Left renal pelvis (tissue), 4 donors: ENCODE results near the gene FSIP1. TPM values are rescaled to one million over a fixed set of nuclear protein-coding genes. Genes with fewer than 3 reads are reported as not detected.
A peak's percentile ranks its signal among the peaks of the same experiment; 100 is the strongest.
"Not testable (repeated sequence)": the region's sequence is repeated elsewhere in the genome, so short reads cannot be mapped to it uniquely, and the experiment has no call there.

Experiments used
- DNase-seq, 4 donors: peaks; one replicate each; pipeline ENCODE4 v3.0.0-alpha.2; 2013; ENCODE audit warnings: low read depth in 4 of 4, low spot score in 3 of 4
- polyA plus RNA-seq, 4 donors: library from polyadenylated mRNA; unstranded; fragments of 120-200 nt; gene quantifications; one replicate each; pipeline ENCODE4 v1.2.1, GENCODE V29; 2013; ENCODE audit not compliant: insufficient read length in 4 of 4

Gene FSIP1
- 1 to 10 TPM in 3 of 4 donors, under 1 TPM in 1; 0.26 to 4.0 (median 1.8) TPM for polyA plus RNA-seq

- DNase-seq: peak; percentile 91 to 92 (median 92)
These were observed at the start of gene FSIP1 for GRCh38 chr15:39782441-39783138. TSS of gene FSIP1 (minus strand) at chr15:39782841. CDS start at chr15:39776524, 6,317 bp downstream.

GRCh38 chr15:39830166-39830565, 47.5 kb upstream of the FSIP1 start:
- DNase-seq: no peak

GRCh38 chr15:39828374-39828931, 45.8 kb upstream of the FSIP1 start:
- DNase-seq: no peak

DNA sequence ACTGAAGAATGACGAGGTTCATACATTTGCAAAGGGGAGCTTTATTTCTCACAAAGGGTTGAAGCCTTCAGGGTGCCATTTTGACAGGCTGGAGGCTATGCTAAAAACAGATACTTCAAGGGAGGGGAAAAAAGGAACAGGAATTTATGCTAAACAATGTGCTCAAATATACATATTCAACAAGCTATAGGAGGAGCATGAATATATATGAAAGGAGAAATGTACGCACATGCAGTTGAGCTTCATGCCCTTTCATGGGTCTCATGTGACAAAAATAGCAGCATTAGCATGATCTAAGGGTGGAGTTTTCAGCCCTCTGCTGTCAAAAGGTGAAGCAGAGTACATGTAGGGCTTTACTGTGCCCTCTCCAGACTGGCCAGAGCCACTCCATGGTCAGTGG, 44.3 kb upstream of the FSIP1 start:
- no peak for DNase-seq

DNA sequence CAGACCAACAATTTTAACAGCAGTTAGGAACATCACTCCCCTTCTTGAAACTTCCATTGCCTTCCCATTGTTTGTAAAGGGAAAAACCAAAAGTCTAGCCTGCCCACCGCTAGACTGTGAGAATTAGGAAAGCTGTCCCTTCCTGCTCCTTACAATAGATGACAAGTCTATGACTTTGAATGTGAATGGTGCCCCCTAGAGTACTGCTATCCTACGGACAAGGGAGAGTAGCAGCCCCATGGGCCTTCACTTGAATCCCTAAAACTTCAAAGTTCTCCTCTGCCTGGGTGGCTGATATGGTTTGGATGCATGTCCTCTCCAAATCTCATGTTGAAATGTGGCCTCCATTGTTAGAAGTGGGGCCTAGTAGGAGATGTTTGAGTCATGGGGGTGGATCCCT, 41.0 kb upstream of the FSIP1 start:
- DNase-seq: no peak

DNA sequence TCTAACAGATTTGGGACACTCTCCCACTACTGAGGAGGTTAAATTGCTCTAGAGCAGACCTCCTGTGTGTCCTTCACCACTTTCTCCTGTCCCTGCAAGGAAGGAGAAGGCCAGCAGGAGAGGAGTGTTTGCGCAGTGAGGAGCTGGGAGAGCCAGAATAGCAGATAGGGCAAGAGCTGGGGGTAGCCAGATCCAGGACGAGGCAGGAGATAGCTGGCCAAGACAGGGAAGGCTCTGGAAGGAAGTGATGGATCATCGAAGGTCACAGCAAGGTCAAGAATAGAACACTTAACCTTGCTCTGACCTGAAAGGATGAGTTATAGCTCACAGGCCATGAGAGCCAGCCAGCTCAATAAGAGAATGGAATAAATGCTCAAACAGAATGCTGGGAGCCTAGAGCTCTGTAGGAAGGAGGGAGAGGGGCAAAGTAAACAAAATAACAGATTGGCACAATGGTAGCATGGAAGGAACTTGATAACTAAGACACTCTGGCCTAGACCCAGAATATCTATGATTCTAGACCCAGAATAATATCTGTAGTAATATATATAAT, 37.5 kb upstream of the FSIP1 start:
- no peak for DNase-seq

DNA sequence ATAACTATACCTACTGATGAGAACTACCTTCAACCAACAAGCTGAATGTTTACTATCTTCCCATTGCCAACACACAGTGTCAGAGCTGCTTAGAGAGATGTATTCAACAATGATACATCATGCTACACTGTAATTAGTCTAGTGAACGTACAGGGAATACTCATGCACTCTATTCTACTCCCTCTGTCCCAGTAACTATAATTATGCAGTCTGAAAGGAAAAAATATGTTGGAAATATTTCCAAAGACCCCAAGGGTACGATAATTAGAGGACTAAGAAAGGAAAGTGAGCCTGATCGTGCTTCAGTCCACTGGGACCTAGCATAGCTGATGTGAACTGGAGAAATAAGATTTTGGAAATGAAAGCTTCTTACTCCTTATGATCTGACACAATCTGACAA, 36.9 kb upstream of the FSIP1 start:
- no peak for DNase-seq

DNA sequence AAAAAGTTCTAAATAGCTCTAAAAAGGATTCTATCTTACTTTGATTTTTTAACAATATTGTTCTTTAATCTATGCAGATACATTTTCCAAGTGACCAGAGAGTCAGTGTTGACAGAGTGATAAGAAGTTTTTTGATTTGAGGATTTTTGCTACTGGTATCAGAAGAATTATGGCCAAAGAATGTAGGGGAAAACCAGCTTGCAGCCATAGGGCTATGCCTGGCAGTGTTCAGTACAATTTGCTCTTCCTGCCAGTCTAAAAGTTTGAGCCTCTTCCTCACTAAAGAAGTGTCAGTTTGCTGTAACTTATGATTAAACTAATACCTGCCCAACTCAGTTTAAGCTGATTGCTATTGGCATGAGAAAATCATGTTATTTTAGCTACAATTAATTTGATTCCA, 35.3 kb upstream of the FSIP1 start:
- DNase-seq: no peak

- DNase-seq: no peak
These were observed 31.8 kb upstream of the FSIP1 start for GRCh38 chr15:39814489-39814888.

GRCh38 chr15:39812651-39813050, 30.0 kb upstream of the FSIP1 start:
- DNase-seq: not testable (repeated sequence)

- no peak for DNase-seq
These were observed 26.3 kb upstream of the FSIP1 start for GRCh38 chr15:39808909-39809308.

DNA sequence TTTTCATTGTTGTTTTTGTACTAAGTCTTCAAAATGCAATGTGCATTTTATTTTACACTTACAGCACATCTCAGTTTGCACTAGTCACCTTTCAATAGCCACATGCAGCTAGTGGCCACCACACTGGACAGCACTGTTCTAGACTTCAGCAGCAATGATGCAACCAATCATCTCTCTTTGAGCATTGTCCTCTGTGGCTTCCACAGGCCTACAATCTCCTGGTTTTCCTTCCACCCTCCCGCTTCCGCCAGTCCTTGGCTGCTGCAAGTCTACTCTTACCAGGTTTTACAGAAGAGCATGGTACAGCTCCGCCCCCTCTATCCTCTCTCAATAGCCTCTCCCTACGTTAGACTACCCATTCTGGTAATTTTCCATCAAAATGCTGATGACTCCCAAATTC, 25.1 kb upstream of the FSIP1 start:
- no peak for DNase-seq

GRCh38 chr15:39804026-39804425, 21.4 kb upstream of the FSIP1 start:
- no peak for DNase-seq

GRCh38 chr15:39803016-39803415, 20.4 kb upstream of the FSIP1 start:
- no peak for DNase-seq

DNA sequence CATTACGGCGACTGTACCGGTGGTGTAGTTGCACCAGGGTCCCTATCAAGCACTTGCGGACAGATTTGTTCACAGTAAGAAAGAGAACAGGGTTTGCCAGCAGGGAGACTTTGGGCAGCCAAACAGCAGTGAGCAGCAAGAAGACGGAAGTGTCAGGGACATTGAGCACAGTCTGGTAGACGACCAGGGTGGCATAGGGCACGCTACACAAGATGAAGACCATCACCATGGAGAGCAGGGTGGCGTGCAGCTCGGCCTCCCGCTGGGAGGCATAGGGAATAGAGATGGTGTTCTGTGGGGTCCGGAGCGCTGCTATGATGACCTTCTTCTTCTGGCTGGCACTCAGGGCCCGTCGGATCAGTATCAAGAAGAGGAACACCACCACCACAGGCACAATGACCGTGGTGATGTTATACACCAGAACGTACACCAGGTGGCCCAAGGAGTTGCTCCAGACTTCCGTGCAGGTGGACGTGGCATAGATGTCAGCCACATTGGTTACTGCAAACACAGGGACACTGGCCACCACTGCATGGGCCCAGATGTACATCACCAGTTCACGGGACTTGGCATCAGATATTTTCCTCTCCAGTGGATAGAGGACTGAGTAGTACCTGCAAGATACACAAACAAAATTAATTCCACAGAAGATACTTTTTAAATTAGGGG, 19.1 kb upstream of the FSIP1 start:
- DNase-seq: no peak

- DNase-seq: no peak
These were observed 16.9 kb upstream of the FSIP1 start for GRCh38 chr15:39799552-39800011.

GRCh38 chr15:39798382-39798781, 15.7 kb upstream of the FSIP1 start:
- no peak for DNase-seq

DNA sequence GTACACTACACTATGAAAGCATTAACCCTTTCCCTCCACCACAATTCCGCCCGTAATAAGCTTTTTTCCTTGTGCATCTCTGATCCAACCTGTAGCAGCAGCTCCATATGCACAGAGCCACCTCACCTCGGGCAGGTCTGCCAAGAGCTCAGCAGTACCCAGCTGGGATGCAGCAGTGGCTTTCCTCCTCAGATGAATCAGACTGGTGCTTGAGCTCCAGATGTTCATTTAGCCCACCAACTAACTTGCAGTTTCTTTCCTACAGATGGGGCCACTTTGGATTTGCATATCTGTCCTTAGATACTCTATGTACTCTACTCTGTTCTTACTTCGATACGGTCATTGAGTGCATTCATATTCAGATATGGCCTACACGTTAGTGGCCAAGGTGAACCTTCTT, 14.8 kb upstream of the FSIP1 start:
- DNase-seq: no peak

DNA sequence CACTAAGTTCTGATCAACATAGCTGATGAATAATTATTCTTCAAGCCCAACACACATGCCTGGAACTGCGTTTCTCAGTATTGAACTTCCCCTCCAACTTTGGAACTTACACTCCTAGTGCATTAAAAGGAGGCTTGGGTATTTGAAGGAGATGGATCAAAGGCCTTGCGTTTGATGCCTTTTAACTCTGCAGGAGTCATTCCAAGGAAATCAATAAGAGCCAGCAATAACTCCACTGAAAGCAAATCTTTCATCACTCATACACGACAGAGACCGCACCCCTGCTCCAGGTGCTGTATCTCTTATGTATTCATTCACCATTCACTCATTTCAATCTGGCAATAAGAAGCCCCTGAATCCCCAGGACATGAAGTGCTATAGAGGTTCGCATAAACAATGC, 14.0 kb upstream of the FSIP1 start:
- DNase-seq: no peak

GRCh38 chr15:39795486-39795885, 12.8 kb upstream of the FSIP1 start:
- DNase-seq: no peak

DNA sequence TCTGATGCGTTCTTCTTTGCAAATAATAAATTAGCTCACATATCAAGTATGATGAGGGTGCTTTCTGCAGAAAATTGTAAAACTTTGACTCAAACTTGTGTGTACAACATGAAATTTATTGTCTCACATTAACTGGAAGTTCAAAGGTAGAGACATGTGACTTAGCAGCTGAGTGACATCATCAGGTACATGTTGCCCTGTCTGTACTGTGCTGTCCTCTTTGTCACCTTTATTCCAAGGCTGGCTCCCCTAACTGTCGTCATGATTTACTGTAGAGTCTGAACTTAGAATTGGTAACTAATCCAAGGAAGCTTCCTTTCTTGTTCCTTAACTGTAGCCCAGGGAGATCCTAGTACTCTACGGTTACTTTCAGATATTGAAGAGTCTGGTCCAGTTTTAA, 12.3 kb upstream of the FSIP1 start:
- no peak for DNase-seq

DNA sequence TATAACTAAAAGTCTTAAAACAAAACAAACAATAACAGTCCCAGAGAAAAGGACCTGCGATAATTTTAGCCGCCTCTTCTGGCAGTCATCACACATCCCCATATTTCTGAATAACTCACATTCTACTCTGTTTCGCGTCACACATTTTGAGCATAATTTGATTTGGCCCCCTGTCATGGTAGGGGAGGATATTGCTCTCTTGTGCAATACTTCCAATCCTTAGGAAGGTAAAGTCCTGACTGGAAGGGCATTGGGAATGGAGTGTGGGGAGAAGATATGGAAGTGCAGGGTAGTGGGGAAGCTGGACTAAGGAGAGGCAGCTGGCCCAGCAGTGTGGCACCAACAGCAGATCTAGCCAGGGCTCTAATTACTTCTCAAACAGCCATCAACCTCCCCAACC, 11.3 kb upstream of the FSIP1 start:
- no peak for DNase-seq
